Left forelimb (tissue), 1 donor: ENCODE results near the gene PTH1R.

Experiments
- DNase-seq: peaks from one replicate; pipeline ENCODE4 v3.0.0-alpha.2; 2018; ENCODE audit warnings: low spot score

The PTH1R gene

GRCh38 chr3:46864061-46864881 is 13.2 kb upstream of the PTH1R start:
- peak; percentile 62 for DNase-seq

DNA sequence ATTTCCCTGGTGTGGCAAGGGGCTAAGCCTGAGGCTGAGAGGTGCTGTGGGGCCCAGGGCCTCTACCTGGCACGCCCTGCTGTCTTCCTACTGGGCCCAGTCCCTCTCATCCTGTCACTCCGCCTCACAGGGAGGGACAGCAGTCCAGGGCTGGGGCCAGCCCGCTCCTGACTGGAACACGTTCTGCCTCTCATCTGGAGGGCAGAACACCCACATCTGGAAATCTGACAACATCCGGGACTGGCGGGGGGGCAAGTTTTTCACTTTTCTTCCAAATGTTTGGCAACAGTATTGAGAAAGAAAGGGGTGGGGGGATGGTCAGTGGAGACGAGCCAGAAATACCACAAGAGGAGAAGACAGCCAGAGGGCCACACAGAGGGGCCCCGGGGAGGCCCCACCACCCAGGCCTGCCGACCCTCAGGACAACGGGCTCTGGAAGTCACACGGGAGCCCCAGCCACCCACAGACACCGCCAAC is 12.5 kb upstream of the PTH1R start:
- DNase-seq, result no peak

DNA sequence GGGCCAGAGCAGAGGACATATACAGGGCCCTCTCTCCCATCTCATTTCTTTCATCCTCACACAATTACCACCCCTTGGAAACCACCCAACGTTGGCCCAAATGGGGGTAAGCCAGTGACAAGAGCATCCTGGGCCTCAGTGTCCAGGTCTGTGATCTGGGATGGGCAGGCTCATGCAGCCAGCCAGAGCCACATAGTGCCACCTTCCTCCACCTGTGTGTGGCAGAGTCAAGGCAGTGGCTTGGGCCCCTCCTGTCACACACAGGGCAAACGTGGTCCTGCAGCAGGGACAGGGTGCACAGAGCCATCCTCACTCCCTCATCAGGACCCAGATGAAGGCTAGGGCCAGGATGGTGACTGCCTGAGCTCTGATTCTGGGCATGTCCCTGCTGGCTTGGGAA is 12.0 kb upstream of the PTH1R start:
- no peak for DNase-seq

DNA sequence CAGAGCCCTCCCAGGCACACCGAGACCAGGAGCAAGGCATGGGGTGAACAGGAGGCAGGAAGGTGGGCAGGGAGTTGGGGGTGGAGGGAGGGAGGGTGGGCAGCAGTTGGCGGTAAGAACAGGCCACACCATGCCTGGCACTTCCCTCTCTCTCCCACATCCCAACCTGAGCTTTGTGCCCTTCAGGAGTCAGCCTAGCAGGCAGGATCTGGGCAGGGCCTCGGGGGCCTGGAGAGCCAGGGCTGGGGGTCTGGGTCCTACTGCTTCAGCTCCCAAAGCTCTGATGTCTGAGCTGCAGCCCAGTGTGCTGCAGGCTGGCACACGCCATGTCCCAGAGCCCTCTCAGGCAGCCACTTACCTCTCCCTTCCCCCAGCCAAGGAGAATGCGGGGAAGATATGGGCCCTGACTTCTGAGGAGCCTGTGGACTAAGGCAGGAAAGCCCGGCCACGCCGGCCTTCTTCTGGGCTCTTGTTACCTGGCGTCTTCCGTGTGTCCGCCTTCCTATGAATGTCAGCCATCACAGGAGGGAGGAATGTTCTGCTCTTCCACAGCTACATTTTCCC is 11.4 kb upstream of the PTH1R start:
- DNase-seq, result no peak

GRCh38 chr3:46866720-46867549 is 10.6 kb upstream of the PTH1R start:
- no peak for DNase-seq

DNA sequence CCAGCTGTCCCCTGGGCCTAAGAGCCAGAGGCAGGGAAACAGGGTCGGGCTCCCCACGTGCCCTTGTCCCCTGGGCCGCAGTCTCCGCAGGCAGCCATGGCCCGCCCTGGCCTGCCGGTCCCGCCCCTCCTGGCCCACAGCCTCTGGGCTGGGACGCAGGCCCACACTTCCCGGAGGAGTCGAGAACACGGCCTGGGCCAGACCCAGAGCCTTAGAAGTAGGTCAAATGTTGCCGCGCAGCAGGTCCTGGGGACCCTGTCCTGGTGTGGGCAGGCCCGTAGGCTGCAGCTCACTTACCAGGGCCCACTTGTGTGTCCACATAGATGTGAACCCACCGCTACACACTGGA is 10.0 kb upstream of the PTH1R start:
- peak; percentile 89 for DNase-seq

- DNase-seq, result no peak
Observed at GRCh38 chr3:46868287-46868686, 9.2 kb upstream of the PTH1R start.

DNA sequence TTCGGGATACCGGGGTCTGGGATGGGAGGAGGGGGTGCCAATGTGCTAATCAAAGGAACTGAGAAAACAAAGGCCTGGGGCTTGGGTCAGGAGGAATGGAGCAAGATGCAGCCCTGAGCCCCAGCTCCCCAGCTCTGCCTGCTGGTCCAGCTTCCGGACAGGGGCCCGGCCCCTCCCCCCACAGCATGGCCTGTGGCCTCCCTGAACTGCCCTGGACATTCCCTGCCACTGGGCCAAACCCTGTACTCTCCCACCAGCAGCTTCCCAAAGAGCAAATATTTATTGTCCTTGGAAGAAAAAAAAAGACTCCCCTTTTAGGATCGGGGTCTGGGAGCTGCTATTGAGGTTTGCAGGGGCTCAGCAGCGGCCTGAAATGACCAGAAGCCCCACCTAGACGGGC is 8.6 kb upstream of the PTH1R start:
- no peak for DNase-seq

DNA sequence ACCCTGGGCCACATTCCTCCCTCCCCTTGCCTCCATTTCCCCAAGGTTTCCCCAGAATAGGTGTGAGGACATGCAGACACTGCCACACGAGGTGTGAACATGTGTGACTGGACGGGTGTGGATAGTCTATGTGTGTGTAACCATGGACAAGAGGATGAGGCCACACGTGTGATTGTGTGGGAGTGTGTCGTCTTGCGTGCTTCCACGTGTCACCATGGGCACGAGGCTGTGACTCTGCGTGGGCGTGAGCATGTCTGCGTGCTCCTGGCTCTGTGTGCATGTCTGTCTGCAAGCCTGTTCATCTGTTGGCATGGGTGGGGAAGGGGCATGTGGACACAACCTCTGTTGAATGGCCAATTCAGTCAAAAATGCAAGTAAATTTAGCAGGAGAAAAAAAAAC is 8.1 kb upstream of the PTH1R start:
- no peak for DNase-seq

- DNase-seq, result no peak
Observed at GRCh38 chr3:46870651-46871050, 6.9 kb upstream of the PTH1R start.

DNA sequence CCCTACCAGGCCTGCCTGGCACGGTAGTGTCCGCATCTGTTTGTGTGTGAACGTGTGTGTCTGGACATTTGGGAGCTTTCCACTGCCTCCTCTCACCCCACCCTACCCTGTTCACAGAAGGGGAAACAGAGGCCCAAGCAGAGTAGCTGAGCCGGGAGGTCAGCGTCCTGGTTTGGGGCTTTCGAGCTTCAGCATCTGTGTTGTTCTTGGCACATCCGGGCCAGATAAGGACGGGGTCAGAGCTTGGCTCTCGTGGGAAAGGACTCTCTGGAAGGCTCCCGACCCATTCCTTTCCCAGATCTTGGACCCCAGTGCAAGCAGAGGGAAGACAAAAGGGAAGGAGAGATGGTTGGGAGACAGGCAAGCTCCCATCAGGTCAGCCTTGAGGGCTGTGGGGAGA is 6.3 kb upstream of the PTH1R start:
- no peak for DNase-seq

DNA sequence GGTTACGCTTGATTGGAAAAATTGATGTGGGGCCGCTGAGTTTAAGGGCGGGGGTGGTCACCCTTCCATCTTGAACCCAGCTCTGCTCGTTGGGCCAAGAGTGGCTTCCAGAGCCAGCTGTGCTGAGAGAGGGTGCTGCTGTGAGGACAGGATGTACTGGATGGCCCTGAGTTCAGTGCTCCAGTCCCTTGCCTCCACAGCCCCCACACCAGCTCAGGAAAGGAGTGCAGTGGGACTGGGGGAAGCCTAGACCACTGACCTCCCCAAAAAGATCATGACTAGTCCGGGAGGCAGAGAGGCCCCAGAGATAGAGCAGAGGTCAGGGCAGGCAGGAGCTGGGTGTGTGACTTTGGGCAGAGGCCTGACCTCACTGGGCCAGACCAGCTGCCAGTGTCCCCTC is 4.0 kb upstream of the PTH1R start:
- no peak for DNase-seq

DNA sequence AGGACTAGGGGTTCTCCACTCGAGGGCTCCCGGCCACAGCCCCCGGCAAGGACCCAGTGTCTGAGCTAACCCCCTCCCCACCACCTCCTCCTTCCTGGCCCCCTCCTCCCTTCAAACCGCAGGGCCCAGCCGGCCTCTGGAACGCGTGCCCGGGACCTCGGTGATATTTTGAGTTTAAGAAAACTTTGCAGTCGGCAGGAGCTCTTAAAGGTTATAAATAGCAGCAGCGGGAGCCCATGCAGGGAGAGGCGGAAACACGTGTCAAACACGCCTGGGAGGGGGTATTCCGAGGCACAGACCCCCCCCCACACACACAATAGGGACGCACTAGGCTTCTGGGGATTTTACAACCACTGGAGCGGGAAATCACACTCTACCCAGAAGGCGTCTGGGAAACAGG is 3.1 kb upstream of the PTH1R start:
- no peak for DNase-seq

DNA sequence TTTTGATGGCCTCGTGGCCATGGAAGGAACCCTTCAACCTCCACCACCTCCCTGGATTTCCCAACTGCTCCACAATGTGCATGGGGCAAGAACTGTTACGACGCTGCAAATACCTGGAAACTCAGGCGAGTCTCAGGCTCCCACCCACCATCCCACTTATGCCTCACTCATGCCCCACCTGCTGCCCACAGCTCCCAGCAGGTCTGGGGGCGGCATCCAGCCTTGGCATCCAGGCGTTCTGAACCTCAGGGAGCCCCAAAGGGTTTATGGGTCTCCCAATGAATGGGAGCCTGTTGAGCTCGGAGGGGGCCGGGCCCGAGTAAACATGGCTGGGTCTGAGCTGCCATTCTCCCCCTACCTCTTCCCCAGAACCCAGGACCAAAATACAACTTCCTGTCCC is 2.0 kb upstream of the PTH1R start:
- DNase-seq, result no peak

- DNase-seq, result no peak
Observed at GRCh38 chr3:46876313-46877300, 914 bp upstream of the PTH1R start.

GRCh38 chr3:46878781-46879436 is 1.4 kb downstream of the PTH1R start:
- DNase-seq, result no peak

DNA sequence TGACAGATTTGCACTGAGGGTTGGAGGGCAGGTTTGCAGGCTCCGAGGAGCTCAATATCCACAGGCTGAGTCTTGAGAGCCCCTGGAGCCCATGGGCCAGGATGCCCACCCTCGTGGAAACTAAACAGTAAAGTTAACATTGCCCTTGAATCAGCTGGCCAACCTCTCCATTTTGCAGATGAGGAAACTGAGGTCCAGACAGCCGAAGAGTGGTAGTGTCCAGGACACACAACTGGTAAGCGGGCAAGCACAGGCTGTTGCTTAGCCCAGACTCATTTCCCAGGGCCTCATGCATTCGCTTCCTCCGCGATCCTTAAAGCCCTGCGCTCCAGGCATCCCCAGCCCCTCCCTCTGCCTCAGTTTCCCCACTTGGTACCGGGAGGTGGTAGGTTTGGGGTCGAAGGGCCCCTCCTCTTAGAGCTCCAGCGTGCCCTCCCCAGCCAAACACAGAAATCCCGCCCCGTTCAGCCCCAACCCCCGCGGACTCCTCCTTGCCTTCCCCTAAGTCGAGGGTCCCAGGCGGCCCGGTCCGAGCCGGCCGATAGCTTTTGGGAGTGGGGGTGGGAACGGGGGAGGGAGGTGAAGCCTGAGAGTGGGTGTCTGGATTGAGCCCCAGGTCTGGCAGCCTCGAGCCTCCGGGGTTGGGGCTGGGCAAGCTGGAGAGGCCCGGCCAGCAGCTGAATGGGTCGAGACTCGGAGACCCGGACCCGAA is 3.5 kb downstream of the PTH1R start:
- no peak for DNase-seq

DNA sequence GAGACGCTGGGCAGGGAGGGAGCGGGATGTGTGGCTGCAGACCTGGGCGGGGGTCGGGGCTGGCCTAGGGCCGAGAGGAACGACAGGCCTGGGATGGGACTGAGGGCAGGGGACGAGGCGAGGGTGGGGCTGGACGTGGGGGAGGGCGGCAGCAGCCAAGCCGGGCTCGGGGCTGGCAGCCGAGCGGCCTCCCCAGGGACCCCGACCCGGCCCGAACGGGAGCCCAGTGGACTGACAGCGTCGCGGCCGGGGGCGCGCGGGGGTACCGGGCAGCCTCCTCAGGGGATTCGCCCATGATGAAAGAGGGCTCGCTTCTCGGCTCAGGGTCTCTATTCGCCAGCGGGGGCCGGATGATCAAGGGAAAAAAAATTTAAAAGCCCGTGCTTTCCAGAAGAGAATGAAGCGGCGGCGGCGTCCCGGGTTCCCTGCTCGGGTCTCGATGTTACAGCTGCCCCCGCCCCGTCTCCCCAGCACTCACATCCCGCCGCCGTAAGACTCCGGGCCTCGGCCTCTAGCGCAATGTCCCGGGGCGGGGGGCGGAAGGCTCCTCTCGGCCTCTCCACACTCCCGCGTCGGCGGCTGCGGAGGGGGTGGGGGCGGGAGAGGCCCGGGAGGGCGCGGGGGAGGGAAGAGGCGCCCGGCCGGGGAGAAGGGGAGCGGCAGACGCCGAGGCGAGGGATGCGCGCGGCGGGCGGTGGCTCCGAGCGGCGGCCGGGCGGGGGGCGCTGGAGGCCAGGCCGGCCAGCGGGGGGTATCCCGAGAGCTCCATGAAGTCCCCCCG is 4.3 kb downstream of the PTH1R start:
- peak; percentile 82 for DNase-seq

- peak; percentile 81 for DNase-seq
Observed at GRCh38 chr3:46882377-46883053, 5.0 kb downstream of the PTH1R start.
